ENCODE measurements around the gene LPIN1.

- TF ChIP-seq, protein P1, sequence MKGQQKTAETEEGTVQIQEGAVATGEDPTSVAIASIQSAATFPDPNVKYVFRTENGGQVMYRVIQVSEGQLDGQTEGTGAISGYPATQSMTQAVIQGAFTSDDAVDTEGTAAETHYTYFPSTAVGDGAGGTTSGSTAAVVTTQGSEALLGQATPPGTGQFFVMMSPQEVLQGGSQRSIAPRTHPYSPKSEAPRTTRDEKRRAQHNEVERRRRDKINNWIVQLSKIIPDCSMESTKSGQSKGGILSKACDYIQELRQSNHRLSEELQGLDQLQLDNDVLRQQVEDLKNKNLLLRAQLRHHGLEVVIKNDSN (CRISPR knock-in tag; IDR thresholded peaks at IDR 0.05), result no peak
- TF ChIP-seq ZBTB43 (CRISPR knock-in tag; IDR thresholded peaks at IDR 0.05) (no peak), ELF4 (CRISPR knock-in tag; IDR thresholded peaks at IDR 0.05; ENCODE audit: low read depth) (no peak), EMX1 (CRISPR knock-in tag; IDR thresholded peaks at IDR 0.05) (no peak), FOXK1 (CRISPR knock-in tag; IDR thresholded peaks at IDR 0.05) (no peak), ARID4B (CRISPR knock-in tag; IDR thresholded peaks at IDR 0.05; ENCODE audit: borderline replicate concordance) (no peak), NR2C2 (CRISPR knock-in tag; IDR thresholded peaks at IDR 0.05) (no peak), SMAD3 (CRISPR knock-in tag; IDR thresholded peaks at IDR 0.05; ENCODE audit: borderline replicate concordance) (no peak), CTCF (IDR thresholded peaks at IDR 0.05) (no peak)
- TF ChIP-seq, protein P2, sequence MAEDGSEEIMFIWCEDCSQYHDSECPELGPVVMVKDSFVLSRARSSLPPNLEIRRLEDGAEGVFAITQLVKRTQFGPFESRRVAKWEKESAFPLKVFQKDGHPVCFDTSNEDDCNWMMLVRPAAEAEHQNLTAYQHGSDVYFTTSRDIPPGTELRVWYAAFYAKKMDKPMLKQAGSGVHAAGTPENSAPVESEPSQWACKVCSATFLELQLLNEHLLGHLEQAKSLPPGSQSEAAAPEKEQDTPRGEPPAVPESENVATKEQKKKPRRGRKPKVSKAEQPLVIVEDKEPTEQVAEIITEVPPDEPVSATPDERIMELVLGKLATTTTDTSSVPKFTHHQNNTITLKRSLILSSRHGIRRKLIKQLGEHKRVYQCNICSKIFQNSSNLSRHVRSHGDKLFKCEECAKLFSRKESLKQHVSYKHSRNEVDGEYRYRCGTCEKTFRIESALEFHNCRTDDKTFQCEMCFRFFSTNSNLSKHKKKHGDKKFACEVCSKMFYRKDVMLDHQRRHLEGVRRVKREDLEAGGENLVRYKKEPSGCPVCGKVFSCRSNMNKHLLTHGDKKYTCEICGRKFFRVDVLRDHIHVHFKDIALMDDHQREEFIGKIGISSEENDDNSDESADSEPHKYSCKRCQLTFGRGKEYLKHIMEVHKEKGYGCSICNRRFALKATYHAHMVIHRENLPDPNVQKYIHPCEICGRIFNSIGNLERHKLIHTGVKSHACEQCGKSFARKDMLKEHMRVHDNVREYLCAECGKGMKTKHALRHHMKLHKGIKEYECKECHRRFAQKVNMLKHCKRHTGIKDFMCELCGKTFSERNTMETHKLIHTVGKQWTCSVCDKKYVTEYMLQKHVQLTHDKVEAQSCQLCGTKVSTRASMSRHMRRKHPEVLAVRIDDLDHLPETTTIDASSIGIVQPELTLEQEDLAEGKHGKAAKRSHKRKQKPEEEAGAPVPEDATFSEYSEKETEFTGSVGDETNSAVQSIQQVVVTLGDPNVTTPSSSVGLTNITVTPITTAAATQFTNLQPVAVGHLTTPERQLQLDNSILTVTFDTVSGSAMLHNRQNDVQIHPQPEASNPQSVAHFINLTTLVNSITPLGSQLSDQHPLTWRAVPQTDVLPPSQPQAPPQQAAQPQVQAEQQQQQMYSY (CRISPR knock-in tag; IDR thresholded peaks at IDR 0.05), result no peak
- TF ChIP-seq, protein P3, sequence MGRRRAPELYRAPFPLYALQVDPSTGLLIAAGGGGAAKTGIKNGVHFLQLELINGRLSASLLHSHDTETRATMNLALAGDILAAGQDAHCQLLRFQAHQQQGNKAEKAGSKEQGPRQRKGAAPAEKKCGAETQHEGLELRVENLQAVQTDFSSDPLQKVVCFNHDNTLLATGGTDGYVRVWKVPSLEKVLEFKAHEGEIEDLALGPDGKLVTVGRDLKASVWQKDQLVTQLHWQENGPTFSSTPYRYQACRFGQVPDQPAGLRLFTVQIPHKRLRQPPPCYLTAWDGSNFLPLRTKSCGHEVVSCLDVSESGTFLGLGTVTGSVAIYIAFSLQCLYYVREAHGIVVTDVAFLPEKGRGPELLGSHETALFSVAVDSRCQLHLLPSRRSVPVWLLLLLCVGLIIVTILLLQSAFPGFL (CRISPR knock-in tag; IDR thresholded peaks at IDR 0.05; ENCODE audit: borderline replicate concordance), result no peak
Measured at GRCh38 chr2:11762799-11763461, 16.5 kb downstream of the LPIN1 start.
